Chondrocyte (in vitro differentiated cells): ENCODE results near the gene LDLRAD4. TPM values are rescaled to one million over a fixed set of nuclear protein-coding genes. Genes with fewer than 3 reads are reported as not detected.

Source experiments
- DNase-seq: peaks from one replicate; pipeline ENCODE4 v3.0.0; 2021; ENCODE audit warnings: mixed read lengths, low spot score
- H3K27ac Mint-ChIP-seq: one replicate; pipeline ENCODE4 v1.8.0; 2021; ENCODE audit warnings: mild to moderate bottlenecking, moderate library complexity, mixed read lengths; ENCODE audit not compliant: unreplicated experiment
- H3K27me3 Mint-ChIP-seq: 2 replicates; pipeline ENCODE4 v1.8.0; 2021; ENCODE audit warnings: low read depth, mixed read lengths
- H3K36me3 Mint-ChIP-seq: 2 replicates; pipeline ENCODE4 v1.8.0; 2021; ENCODE audit warnings: low read depth, mixed read lengths
- H3K4me1 Mint-ChIP-seq: 2 replicates; pipeline ENCODE4 v1.8.0; 2021; ENCODE audit warnings: low read depth, mild to moderate bottlenecking, mixed read lengths
- H3K4me3 Mint-ChIP-seq: one replicate; pipeline ENCODE4 v1.8.0; 2021; ENCODE audit warnings: mild to moderate bottlenecking, moderate library complexity, mixed read lengths; ENCODE audit not compliant: unreplicated experiment
- H3K9me3 Mint-ChIP-seq: 2 replicates; pipeline ENCODE4 v1.8.0; 2021; ENCODE audit warnings: low read depth, mixed read lengths
- total RNA-seq: library from RNA; stranded (reverse); gene quantifications from 3 replicates; pipeline ENCODE4 v1.2.1, GENCODE V29; 2021
- TF ChIP-seq, protein P1 (sequence below): fragments of 200-600 bp; sonication (generic); IDR thresholded peaks from 2 replicates; pipeline ENCODE4 v1.5.0; 2021; ENCODE audit warnings: antibody characterized with exemption, mild to moderate bottlenecking, moderate library complexity

LDLRAD4 gene
- total RNA-seq, 1 donor from 2014 or later: 80.5 TPM

DNA sequence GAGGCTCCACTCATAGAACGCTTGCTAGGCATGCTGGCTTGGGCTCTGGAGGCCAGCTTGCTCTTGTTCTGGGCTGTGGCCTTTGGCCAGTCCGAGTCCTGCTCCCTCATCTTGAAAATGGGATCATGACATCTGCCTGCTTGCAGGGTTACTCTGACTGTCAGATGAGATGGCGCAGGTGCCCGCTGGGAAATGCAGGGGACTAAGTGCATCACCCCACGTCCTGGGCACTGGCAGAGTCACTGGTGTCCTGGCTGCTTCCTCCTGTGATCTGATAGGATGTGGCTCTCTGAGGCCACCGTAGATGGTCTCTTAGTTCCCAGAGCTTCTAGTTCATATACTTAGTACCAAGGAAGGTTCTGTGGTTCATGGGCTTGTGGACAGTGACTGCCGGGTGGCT lies 18.5 kb downstream of the LDLRAD4 start:
- Mint-ChIP-seq H3K4me1 (peaks cover 57% of the 10 kb centered on the region), H3K27me3 (no peaks in the 10 kb centered on the region), H3K9me3 (no peaks in the 10 kb centered on the region), H3K36me3 (peaks cover 3% of the 10 kb centered on the region), H3K4me3 (no peak overlapping the region), H3K27ac (no peak overlapping the region)
- DNase-seq: no peak
- TF ChIP-seq, protein P1, sequence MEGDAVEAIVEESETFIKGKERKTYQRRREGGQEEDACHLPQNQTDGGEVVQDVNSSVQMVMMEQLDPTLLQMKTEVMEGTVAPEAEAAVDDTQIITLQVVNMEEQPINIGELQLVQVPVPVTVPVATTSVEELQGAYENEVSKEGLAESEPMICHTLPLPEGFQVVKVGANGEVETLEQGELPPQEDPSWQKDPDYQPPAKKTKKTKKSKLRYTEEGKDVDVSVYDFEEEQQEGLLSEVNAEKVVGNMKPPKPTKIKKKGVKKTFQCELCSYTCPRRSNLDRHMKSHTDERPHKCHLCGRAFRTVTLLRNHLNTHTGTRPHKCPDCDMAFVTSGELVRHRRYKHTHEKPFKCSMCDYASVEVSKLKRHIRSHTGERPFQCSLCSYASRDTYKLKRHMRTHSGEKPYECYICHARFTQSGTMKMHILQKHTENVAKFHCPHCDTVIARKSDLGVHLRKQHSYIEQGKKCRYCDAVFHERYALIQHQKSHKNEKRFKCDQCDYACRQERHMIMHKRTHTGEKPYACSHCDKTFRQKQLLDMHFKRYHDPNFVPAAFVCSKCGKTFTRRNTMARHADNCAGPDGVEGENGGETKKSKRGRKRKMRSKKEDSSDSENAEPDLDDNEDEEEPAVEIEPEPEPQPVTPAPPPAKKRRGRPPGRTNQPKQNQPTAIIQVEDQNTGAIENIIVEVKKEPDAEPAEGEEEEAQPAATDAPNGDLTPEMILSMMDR: no peak

DNA sequence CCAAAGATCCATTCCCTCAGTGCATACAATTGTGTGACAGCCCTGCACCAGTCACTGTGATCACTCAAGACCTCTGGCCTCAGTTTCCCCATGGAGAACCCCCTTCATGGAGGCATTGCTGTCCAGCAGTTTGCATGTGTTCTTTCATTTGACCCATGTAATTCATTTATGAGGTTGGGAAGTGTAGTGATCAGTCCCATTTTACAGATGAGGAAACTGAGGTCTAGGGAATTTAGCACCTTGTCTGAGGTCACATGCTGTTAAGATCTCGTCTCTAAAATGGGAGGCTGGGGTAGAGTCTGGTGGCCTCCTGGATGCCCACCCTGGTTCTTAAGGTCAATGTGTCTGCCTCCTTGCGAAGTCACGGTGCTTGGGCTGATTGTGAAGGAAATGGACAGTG lies 19.1 kb downstream of the LDLRAD4 start:
- Mint-ChIP-seq H3K4me1 (peaks cover 53% of the 10 kb centered on the region), H3K27ac (no peak overlapping the region)

DNA sequence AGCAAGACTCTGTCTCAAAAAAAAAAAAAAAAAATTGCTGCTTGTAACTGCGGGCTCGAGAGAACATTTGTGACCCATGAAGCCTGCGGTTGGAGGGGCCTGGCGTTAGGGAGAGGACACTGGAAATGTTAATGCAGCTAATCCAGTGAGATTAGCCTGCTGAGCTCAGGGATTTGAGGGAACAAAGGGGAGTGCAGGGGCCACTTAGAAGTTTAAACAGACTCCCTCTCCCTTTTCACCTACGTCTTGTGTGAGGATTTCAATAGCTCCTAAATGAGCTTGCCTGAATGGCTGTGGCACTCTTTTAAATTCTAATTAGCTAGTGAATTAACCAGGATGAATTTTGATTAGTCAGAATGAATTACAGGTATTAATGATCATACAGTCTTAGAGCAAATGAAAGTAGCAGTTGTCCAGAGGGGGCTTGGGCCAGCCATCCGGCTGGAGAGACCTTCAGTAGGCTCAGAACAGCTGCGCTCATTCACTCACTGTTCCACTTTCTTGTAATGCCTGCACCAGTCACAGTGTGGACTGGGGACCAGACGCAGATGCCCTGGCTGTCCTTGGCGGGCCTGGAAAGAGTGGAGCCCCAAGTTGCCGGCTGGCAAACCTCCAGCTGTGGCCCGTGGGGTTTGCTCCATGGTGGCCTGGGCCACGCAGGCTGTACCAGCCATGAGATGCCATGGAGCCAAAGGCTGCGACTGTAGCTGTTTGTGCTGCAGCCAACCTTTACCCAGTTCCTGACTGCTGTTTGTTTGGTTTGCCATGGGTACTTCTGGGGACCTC lies 20.8 kb downstream of the LDLRAD4 start:
- no peak for DNase-seq
- peaks cover 8% of the 10 kb centered on the region for H3K36me3 Mint-ChIP-seq
- no peaks in the 10 kb centered on the region for H3K9me3 Mint-ChIP-seq
- TF ChIP-seq, protein P1: no peak
- H3K27ac Mint-ChIP-seq: no peak overlapping the region
- H3K27me3 Mint-ChIP-seq: no peaks in the 10 kb centered on the region
- H3K4me1 Mint-ChIP-seq: peaks cover 42% of the 10 kb centered on the region
- H3K4me3 Mint-ChIP-seq: no peak overlapping the region

More for the DNA sequence above, 19.1 kb downstream of the LDLRAD4 start:
- Mint-ChIP-seq H3K4me3 (no peak overlapping the region), H3K36me3 (peaks cover 3% of the 10 kb centered on the region), H3K27me3 (no peaks in the 10 kb centered on the region), H3K9me3 (no peaks in the 10 kb centered on the region)
- no peak for DNase-seq
- TF ChIP-seq, protein P1: no peak

DNA sequence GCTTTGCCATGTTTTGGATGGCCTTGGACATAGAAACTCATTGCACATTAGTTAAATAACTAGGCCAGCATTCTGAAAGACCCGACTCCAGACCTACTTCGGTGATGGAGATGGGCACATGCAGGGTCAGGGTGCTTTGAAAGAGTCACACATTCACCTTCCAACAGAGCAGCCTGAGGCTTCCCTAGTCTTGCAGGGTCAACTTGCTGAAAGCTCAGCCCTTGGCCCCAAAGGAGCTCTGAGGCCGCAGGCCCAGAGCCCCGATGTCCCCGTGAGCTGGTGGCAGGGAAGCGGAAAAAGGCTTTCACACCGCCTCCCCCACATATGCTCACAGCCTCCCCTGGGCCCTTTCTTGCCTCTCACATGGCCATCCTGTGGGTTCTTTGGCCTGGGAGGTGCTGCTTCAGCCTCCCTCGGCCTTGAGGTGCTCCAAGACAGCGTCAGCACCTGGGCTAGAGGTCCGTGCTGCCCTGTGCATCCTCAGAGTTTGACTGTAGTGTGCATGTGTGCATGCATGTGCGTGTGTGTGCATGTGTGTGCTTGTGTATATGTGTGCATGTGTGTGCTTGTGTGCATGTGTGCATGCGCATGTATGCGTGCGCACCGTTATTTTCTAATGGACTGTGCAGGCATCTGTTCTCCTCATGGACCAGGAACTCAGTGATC lies 21.6 kb downstream of the LDLRAD4 start:
- H3K9me3 Mint-ChIP-seq: no peaks in the 10 kb centered on the region
- H3K36me3 Mint-ChIP-seq: peaks cover 9% of the 10 kb centered on the region
- H3K4me1 Mint-ChIP-seq: peaks cover 38% of the 10 kb centered on the region
- DNase-seq: no peak
- TF ChIP-seq, protein P1: no peak
- H3K27ac Mint-ChIP-seq: no peak overlapping the region
- H3K4me3 Mint-ChIP-seq: no peak overlapping the region
- H3K27me3 Mint-ChIP-seq: no peaks in the 10 kb centered on the region

DNA sequence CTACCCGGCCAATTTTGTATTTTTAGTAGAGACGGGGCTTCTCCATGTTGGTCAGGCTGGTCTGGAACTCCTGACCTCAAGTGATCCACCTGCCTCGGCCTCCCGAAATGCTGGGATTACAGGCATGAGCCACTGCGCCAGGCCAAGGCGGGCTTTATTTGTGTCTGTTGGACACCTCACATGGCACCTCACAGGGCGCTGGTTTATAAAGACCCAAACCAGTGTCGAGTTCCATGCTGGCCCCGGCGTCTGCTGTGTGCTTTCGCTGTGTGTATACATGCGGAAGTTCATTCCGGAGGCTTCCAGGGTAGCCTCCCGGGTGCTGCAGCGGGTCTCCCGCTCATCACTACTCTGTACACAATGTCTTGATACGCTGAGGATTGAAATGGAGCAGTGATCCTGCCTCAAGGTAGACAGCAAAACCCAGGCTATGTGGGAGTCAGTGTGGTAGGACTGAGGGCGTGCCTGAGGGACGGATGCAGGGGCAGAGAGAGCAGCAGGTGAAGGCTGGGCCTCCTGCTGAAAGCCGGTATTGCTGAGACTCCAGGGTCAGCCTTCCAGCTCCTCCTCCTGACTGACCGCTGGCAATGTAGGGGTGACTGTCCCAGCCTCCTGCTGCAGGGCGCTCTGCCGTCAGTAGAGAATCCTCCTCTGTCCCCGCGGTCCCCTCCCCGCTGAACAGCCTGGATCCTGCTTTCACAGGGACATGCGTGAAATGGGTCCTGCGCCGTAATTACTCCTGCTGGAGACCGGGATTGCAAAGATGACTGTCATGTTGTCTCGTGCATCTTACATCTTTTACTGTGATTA lies 22.7 kb downstream of the LDLRAD4 start:
- Mint-ChIP-seq H3K27me3 (no peaks in the 10 kb centered on the region), H3K27ac (no peak overlapping the region), H3K4me1 (peaks cover 27% of the 10 kb centered on the region), H3K9me3 (no peaks in the 10 kb centered on the region), H3K4me3 (no peak overlapping the region), H3K36me3 (peaks cover 9% of the 10 kb centered on the region)
- DNase-seq: no peak
- TF ChIP-seq, protein P1: no peak
